Measurements from ENCODE around the gene CENATAC. TPM values are rescaled to one million over a fixed set of nuclear protein-coding genes. Genes with fewer than 3 reads are reported as not detected.

The CENATAC gene
- total and polyA plus RNA-seq, 9 of the 15 experiments (the other 6 are each of a cell fraction or from before 2014, with no cell fraction given), result 2.4 to 25.5 (median 13.7) TPM

DNA sequence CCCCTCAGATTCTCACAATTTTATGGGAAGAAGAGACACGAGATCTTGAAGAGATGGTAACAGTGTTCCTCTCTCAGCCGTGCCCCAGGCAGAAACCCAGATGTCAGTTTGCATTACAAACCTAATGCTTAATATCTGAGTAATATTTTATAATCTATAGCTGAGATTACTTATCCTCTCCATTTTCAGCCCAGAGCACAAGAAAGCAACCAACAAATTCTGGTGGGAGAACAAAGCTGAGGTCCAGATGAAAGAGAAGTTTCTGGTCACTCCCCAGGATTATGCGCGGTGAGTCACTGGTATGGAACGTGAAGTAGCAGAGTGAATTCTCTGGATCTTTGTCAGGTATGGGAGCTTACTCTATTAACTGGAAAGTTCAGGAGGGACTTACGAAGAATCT, 884 bp downstream of the CENATAC start:
- FAIRE-seq (peak; percentile 74), ATAC-seq (peak; percentile 44), DNase-seq (ENCODE audit: extremely low read depth in 1 of 4, low spot score in 3 of 4) (peak; percentile 28 to 67 (median 40))
- H3K4me2 ChIP-seq (ENCODE audit: insufficient read depth, low read length), result peak overlapping the region; percentile 100
- peaks cover 9 to 13% of the 10 kb centered on the region in 2 experiments; a peak in 4 of 5 replicates for H3K4me1 ChIP-seq (replicated peaks in 1 of 2; ENCODE audit: control insufficient read depth in 2 of 2, insufficient read depth in 2 of 2, low read length in 2 of 2)
- in situ Hi-C loops (cut with MboI) (no loop called here), intact Hi-C loops (cut with micrococcal nuclease) (loop anchor here (1.0 kb wide), 1 partner anchor 19 kb away; the partner anchor contains the start of genes RPS25 and TRAPPC4)
- 8% methylated on average over 6 of the region's 6 CpGs for WGBS (ENCODE audit: insufficient coverage, low coverage, missing lambda C conversion rate)
- peaks cover 38% of the 10 kb centered on the region; the same call in 2 of the 3 replicates for H3K36me3 ChIP-seq (ENCODE audit: control insufficient read depth, insufficient read depth, low read length)
- peak overlapping the region; percentile 90 for H2AFZ ChIP-seq (ENCODE audit: low read depth, low read length)
- H3K4me3 ChIP-seq, result peak overlapping the region; percentile 83
- no peaks in the 10 kb centered on the region for H3K9me3 ChIP-seq (replicated peaks; ENCODE audit: control insufficient read depth, insufficient read depth, low read depth, low read length)
- BruUV-seq (replicated peaks), result no TSS peak
- no peaks in the 10 kb centered on the region for H4K20me1 ChIP-seq (replicated peaks; ENCODE audit: control insufficient read depth, insufficient read depth, low read length)
- H3K79me2 ChIP-seq (ENCODE audit: control insufficient read depth, insufficient read depth, low read length), result peaks cover 30% of the 10 kb centered on the region
- peak overlapping the region; percentile 46; the same call in 1 of the 3 replicates for H3K27ac ChIP-seq (ENCODE audit: extremely low read depth, low read depth, low read length)
- H3K27me3 ChIP-seq (ENCODE audit: control insufficient read depth in 2 of 2, insufficient read depth in 2 of 2, low read length in 2 of 2), result no peaks in the 10 kb centered on the region
- POLR2A ChIA-PET, result interaction anchor here (1.5 to 2.3 kb wide), 3 partner anchors 9 to 20 kb away, joined by 4 to 12 read pairs (median 7); partner anchors contain the start of genes RPS25 and TRAPPC4
- no peaks in the 10 kb centered on the region for H3K9me1 ChIP-seq (ENCODE audit: control insufficient read depth, insufficient read depth, low read length)
- CTCF ChIA-PET (ENCODE audit: low intra/inter-chr PET ratio), result no interaction called here
- peak overlapping the region; percentile 77 to 91 for H3K9ac ChIP-seq (ENCODE audit: insufficient read depth in 1 of 2, low read depth in 2 of 2, low read length in 2 of 2)
- TF ChIP-seq ZBTB8A (IDR thresholded peaks at IDR 0.05; ENCODE audit: partially characterized antibody) (no peak), ZNF79 (CRISPR knock-in tag; IDR thresholded peaks at IDR 0.05; ENCODE audit: low read depth) (no peak), MXI1 (IDR thresholded peaks at IDR 0.05; ENCODE audit: low read depth, low read length) (0 out of 2 replicates have a peak, but pooled peaks have one; percentile 11), SMARCE1 (IDR thresholded peaks at IDR 0.05) (peak; percentile 62; the same call in 1 of the 2 replicates), SMARCA4 (IDR thresholded peaks at IDR 0.05) (peak; percentile 68), NRF1 (conservative IDR thresholded peaks at IDR 0.05 in 1 of 2, IDR thresholded peaks at IDR 0.05 in 1 of 2) (peak; percentile 52 to 58), JUN (IDR thresholded peaks at IDR 0.05; ENCODE audit: borderline replicate concordance, low read depth, low read length) (0 out of 2 replicates have a peak, but pooled peaks have one; percentile 30), JUN (CRISPR knock-in tag; IDR thresholded peaks at IDR 0.05; ENCODE audit: borderline replicate concordance) (no peak), ZNF431 (CRISPR knock-in tag; IDR thresholded peaks at IDR 0.05) (0 out of 2 replicates have a peak, but pooled peaks have one; percentile 0), ARID1B (IDR thresholded peaks at IDR 0.05) (0 out of 2 replicates have a peak, but pooled peaks have one; percentile 30), TEAD1 (CRISPR knock-in tag; IDR thresholded peaks at IDR 0.05) (peak; percentile 27 to 48; a peak in 1 of 4 replicates), XRCC3 (IDR thresholded peaks at IDR 0.05) (no peak), PHF20 (IDR thresholded peaks at IDR 0.05; ENCODE audit: partially characterized antibody) (no peak)
- TF ChIP-seq, protein P1, sequence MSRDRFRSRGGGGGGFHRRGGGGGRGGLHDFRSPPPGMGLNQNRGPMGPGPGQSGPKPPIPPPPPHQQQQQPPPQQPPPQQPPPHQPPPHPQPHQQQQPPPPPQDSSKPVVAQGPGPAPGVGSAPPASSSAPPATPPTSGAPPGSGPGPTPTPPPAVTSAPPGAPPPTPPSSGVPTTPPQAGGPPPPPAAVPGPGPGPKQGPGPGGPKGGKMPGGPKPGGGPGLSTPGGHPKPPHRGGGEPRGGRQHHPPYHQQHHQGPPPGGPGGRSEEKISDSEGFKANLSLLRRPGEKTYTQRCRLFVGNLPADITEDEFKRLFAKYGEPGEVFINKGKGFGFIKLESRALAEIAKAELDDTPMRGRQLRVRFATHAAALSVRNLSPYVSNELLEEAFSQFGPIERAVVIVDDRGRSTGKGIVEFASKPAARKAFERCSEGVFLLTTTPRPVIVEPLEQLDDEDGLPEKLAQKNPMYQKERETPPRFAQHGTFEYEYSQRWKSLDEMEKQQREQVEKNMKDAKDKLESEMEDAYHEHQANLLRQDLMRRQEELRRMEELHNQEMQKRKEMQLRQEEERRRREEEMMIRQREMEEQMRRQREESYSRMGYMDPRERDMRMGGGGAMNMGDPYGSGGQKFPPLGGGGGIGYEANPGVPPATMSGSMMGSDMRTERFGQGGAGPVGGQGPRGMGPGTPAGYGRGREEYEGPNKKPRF (IDR thresholded peaks at IDR 0.05; ENCODE audit: low read depth, low read length), result no peak
- TF ChIP-seq, protein P2, sequence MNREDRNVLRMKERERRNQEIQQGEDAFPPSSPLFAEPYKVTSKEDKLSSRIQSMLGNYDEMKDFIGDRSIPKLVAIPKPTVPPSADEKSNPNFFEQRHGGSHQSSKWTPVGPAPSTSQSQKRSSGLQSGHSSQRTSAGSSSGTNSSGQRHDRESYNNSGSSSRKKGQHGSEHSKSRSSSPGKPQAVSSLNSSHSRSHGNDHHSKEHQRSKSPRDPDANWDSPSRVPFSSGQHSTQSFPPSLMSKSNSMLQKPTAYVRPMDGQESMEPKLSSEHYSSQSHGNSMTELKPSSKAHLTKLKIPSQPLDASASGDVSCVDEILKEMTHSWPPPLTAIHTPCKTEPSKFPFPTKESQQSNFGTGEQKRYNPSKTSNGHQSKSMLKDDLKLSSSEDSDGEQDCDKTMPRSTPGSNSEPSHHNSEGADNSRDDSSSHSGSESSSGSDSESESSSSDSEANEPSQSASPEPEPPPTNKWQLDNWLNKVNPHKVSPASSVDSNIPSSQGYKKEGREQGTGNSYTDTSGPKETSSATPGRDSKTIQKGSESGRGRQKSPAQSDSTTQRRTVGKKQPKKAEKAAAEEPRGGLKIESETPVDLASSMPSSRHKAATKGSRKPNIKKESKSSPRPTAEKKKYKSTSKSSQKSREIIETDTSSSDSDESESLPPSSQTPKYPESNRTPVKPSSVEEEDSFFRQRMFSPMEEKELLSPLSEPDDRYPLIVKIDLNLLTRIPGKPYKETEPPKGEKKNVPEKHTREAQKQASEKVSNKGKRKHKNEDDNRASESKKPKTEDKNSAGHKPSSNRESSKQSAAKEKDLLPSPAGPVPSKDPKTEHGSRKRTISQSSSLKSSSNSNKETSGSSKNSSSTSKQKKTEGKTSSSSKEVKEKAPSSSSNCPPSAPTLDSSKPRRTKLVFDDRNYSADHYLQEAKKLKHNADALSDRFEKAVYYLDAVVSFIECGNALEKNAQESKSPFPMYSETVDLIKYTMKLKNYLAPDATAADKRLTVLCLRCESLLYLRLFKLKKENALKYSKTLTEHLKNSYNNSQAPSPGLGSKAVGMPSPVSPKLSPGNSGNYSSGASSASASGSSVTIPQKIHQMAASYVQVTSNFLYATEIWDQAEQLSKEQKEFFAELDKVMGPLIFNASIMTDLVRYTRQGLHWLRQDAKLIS (CRISPR knock-in tag; IDR thresholded peaks at IDR 0.05), result no peak
- TF ChIP-seq, protein P3, sequence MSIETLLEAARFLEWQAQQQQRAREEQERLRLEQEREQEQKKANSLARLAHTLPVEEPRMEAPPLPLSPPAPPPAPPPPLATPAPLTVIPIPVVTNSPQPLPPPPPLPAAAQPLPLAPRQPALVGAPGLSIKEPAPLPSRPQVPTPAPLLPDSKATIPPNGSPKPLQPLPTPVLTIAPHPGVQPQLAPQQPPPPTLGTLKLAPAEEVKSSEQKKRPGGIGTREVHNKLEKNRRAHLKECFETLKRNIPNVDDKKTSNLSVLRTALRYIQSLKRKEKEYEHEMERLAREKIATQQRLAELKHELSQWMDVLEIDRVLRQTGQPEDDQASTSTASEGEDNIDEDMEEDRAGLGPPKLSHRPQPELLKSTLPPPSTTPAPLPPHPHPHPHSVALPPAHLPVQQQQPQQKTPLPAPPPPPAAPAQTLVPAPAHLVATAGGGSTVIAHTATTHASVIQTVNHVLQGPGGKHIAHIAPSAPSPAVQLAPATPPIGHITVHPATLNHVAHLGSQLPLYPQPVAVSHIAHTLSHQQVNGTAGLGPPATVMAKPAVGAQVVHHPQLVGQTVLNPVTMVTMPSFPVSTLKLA (conservative IDR thresholded peaks at IDR 0.05), result no peak
